ENCODE measurements around the gene NDST4. TPM values are rescaled to one million over a fixed set of nuclear protein-coding genes. Genes with fewer than 3 reads are reported as not detected.

NDST4 gene
- total RNA-seq, 1 donor from 2014 or later = not detected

DNA sequence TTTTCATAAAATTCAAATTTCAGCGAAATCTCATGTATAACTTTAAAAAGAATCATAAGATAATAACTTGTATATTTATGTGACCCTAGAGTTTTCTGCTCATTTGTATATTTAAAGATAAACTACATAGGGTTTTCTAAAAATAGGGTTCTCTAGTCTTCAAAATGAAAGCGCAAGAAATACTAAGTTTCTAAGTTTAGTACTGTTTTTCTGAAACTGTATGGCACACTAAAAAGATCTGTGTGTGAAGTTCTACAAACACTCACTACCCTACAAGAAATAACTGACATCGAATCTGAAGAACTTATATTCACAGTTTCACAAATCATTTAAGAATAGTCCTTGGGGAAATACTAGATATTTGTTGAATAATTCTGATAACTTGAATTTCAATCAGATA is 38.7 kb upstream of the NDST4 start:
- TF ChIP-seq, protein P1, sequence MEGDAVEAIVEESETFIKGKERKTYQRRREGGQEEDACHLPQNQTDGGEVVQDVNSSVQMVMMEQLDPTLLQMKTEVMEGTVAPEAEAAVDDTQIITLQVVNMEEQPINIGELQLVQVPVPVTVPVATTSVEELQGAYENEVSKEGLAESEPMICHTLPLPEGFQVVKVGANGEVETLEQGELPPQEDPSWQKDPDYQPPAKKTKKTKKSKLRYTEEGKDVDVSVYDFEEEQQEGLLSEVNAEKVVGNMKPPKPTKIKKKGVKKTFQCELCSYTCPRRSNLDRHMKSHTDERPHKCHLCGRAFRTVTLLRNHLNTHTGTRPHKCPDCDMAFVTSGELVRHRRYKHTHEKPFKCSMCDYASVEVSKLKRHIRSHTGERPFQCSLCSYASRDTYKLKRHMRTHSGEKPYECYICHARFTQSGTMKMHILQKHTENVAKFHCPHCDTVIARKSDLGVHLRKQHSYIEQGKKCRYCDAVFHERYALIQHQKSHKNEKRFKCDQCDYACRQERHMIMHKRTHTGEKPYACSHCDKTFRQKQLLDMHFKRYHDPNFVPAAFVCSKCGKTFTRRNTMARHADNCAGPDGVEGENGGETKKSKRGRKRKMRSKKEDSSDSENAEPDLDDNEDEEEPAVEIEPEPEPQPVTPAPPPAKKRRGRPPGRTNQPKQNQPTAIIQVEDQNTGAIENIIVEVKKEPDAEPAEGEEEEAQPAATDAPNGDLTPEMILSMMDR (IDR thresholded peaks at IDR 0.05; ENCODE audit: unreplicated experiment) = no peak
- no peaks in the 10 kb centered on the region for H3K4me1 Mint-ChIP-seq (ENCODE audit: unreplicated experiment)
- H3K36me3 Mint-ChIP-seq (ENCODE audit: low read depth, unreplicated experiment) = no peaks in the 10 kb centered on the region
- no peak for DNase-seq (ENCODE audit: low spot score)
- H3K27me3 Mint-ChIP-seq (ENCODE audit: unreplicated experiment) = no peaks in the 10 kb centered on the region
- no peak overlapping the region for H3K27ac Mint-ChIP-seq (ENCODE audit: unreplicated experiment)
- no peak overlapping the region for H3K4me3 Mint-ChIP-seq (ENCODE audit: unreplicated experiment)
- H3K9me3 Mint-ChIP-seq (ENCODE audit: unreplicated experiment) = no peaks in the 10 kb centered on the region

- DNase-seq (ENCODE audit: low spot score) = no peak
- TF ChIP-seq, protein P1 (IDR thresholded peaks at IDR 0.05; ENCODE audit: unreplicated experiment) = no peak
- H3K4me1 Mint-ChIP-seq (ENCODE audit: unreplicated experiment) = no peaks in the 10 kb centered on the region
- H3K4me3 Mint-ChIP-seq (ENCODE audit: unreplicated experiment) = no peak overlapping the region
- no peaks in the 10 kb centered on the region for H3K27me3 Mint-ChIP-seq (ENCODE audit: unreplicated experiment)
- H3K27ac Mint-ChIP-seq (ENCODE audit: unreplicated experiment) = no peak overlapping the region
- H3K9me3 Mint-ChIP-seq (ENCODE audit: unreplicated experiment) = no peaks in the 10 kb centered on the region
- no peaks in the 10 kb centered on the region for H3K36me3 Mint-ChIP-seq (ENCODE audit: low read depth, unreplicated experiment)
These were observed 35.7 kb upstream of the NDST4 start for GRCh38 chr4:115149106-115149505.

DNA sequence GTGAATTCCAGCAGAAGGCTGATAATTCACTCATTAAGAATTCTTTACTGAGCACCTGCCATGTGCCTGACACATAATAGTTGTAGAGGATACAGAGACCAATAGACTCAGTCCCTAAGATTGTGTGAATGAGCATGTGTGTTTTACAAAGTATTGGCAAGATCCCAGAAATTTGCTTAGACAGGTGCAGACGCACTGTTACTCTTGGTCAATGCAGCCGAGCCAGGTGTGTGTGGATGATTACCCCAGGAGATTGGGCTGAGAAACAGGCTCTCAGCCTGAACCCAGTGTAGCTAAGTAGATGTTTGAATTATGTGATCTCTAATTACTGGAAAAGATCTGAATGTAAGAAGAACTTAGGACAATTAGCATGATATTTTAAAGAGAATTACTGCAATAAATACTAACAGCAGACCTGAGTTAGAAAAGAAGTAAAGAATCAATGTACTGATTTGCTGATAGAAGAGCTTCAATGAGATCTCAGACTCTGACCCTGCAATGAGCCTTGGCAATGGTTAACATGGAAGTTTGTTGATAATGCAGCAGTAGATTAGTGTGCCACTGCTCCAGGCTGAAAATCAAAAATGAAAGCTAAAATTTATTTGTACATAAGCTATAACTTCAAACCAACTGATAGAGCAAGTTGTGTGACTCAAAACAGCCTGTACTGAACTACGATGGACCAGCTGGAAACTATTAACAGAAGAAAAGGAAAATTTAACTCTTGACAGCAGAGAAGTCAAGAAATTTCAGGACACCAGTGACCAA is 32.2 kb upstream of the NDST4 start:
- Mint-ChIP-seq H3K36me3 (ENCODE audit: low read depth, unreplicated experiment) (no peaks in the 10 kb centered on the region), H3K27me3 (ENCODE audit: unreplicated experiment) (no peaks in the 10 kb centered on the region), H3K9me3 (ENCODE audit: unreplicated experiment) (no peaks in the 10 kb centered on the region), H3K4me3 (ENCODE audit: unreplicated experiment) (no peak overlapping the region), H3K27ac (ENCODE audit: unreplicated experiment) (no peak overlapping the region), H3K4me1 (ENCODE audit: unreplicated experiment) (no peaks in the 10 kb centered on the region)
- TF ChIP-seq, protein P1 (IDR thresholded peaks at IDR 0.05; ENCODE audit: unreplicated experiment) = no peak
- no peak for DNase-seq (ENCODE audit: low spot score)

DNA sequence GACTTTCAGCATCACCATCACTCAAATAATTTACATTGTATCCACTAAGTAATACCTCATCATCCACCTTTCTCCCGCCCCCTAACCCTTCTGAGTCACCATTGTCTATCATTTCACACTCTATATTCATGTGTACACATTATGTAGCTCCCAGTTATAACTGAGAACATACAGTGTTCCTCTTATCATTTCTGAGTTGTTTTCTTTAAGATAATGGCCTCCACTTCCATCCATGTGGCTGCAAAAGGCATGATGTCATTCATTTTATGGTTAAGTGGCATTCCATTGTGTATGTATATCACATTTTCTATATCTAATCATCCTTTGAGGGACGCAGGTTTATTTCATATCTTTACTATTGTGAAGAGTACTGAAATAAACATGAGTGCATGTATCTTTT is 14.6 kb upstream of the NDST4 start:
- Mint-ChIP-seq H3K4me3 (ENCODE audit: unreplicated experiment) (no peak overlapping the region), H3K27me3 (ENCODE audit: unreplicated experiment) (no peaks in the 10 kb centered on the region), H3K4me1 (ENCODE audit: unreplicated experiment) (no peaks in the 10 kb centered on the region), H3K27ac (ENCODE audit: unreplicated experiment) (no peak overlapping the region), H3K36me3 (ENCODE audit: low read depth, unreplicated experiment) (no peaks in the 10 kb centered on the region), H3K9me3 (ENCODE audit: unreplicated experiment) (no peaks in the 10 kb centered on the region)
- TF ChIP-seq, protein P1 (IDR thresholded peaks at IDR 0.05; ENCODE audit: unreplicated experiment) = no peak
- no peak for DNase-seq (ENCODE audit: low spot score)

GRCh38 chr4:115126491-115126890 is 13.1 kb upstream of the NDST4 start:
- no peaks in the 10 kb centered on the region for H3K36me3 Mint-ChIP-seq (ENCODE audit: low read depth, unreplicated experiment)
- DNase-seq (ENCODE audit: low spot score) = no peak
- H3K27ac Mint-ChIP-seq (ENCODE audit: unreplicated experiment) = no peak overlapping the region
- TF ChIP-seq, protein P1 (IDR thresholded peaks at IDR 0.05; ENCODE audit: unreplicated experiment) = no peak
- H3K4me1 Mint-ChIP-seq (ENCODE audit: unreplicated experiment) = no peaks in the 10 kb centered on the region
- no peaks in the 10 kb centered on the region for H3K9me3 Mint-ChIP-seq (ENCODE audit: unreplicated experiment)
- no peaks in the 10 kb centered on the region for H3K27me3 Mint-ChIP-seq (ENCODE audit: unreplicated experiment)
- no peak overlapping the region for H3K4me3 Mint-ChIP-seq (ENCODE audit: unreplicated experiment)

Measured in endothelial cell (in vitro differentiated cells).